ENCODE results near the gene DTNA. TPM values are rescaled to one million over a fixed set of nuclear protein-coding genes. Genes with fewer than 3 reads are reported as not detected.
"Not testable (repeated sequence)": the region's sequence is repeated elsewhere in the genome, so short reads cannot be mapped to it uniquely, and the experiment has no call there.

DTNA gene
- total RNA-seq, 2 donors from 2014 or later = 110 to 115 TPM

DNA sequence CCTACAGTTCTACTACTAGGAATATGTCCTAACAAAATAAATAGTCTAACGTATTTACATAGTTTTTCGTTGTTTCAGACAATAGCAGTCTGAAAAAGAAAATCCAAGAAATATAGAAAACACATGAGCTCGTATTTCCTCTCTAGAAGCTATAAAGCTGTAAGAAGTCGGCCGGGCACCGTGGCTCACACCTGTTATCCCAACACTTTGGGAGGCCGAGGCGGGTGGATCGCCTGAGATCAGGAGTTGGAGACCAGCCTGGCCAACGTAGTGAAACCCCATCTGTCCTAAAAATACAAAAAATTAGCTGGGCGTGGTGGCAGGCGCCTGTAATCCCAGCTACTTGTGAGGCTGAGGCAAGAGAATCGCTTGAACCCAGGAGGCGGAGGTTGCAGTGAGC, 6.0 kb downstream of the DTNA start:
- intact Hi-C loops (cut with DNase I); DNase-seq (ENCODE audit: low spot score): not testable (repeated sequence)

DNA sequence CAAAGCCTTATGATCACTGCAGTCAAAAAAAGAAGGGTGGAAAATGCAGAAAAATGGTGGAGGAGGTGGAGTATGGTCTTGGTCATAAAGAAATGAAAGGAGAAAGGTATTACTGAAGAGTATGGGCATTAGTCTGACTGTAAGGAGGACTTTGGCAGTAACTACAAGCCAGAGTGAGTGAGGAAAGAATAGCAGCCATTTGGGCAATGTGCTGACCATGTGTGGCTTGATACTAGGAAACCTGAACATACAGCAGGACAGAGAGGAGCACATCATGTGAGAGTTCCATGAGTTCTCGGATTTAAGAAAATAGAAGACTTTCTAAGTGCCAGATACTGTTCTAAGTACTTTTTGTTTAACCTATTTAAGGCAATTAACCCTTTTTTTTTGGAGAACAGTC, 8.5 kb downstream of the DTNA start:
- no peak for DNase-seq (ENCODE audit: low spot score)
- intact Hi-C loops (cut with DNase I) = no loop called here

DNA sequence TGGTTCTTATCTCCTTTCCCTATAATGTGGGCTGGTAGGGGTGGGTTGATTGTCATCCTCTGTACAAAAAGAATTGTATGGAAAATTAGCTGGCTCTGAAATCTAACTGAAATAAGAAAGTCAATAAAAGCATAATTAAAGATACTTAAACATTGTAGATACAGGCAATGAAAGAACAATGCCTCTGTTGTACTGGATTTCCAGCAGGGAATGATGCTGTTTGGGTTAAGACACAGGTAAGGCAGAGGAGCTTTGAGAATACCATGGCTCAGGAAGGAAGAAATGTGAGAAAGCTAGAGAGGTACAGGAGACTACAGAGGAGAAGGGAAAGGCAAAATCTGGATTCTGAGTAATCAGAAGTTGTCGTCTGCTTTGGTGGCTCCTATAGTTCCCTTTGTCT, 10.1 kb downstream of the DTNA start:
- DNase-seq (ENCODE audit: low spot score) = no peak
- intact Hi-C loops (cut with DNase I) = no loop called here

DNA sequence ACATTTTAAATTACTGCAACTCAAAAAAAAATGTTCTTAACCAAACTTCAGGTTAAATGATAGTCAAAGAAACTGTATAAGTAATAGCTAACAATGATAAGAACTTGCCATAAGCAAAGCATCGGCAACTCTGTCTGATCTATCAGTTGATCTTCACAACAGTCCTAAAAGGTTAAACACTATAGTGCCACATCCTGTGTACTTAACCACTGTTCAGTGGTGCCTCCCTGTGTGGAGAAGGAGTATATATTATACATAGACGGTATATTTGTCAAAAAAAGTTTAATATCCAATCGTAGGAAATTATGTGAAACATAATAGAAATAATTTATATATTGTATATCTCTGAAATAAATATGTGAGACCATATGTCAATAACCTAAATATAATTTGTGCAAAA, 13.0 kb downstream of the DTNA start:
- intact Hi-C loops (cut with DNase I) = no loop called here

DNA sequence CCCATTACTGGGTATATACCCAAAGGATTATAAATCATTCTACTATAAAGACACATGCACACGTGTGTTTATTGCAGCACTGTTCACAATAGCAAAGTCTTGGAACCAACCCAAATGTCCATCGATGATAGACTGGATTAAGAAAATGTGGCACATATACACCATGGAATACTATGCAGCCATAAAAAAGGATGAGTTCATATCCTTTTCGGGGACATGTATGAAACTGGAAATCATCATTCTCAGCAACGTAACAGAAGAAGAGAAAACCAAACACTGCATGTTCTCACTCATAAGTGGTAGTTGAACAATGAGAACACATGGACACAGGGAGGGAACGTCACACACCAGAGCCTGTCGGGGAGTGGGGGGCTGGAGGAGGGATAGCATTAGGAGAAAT, 15.6 kb downstream of the DTNA start:
- intact Hi-C loops (cut with DNase I); DNase-seq (ENCODE audit: low spot score): not testable (repeated sequence)

More for the DNA sequence above, 13.0 kb downstream of the DTNA start:
- no peak for DNase-seq (ENCODE audit: low spot score)

DNA sequence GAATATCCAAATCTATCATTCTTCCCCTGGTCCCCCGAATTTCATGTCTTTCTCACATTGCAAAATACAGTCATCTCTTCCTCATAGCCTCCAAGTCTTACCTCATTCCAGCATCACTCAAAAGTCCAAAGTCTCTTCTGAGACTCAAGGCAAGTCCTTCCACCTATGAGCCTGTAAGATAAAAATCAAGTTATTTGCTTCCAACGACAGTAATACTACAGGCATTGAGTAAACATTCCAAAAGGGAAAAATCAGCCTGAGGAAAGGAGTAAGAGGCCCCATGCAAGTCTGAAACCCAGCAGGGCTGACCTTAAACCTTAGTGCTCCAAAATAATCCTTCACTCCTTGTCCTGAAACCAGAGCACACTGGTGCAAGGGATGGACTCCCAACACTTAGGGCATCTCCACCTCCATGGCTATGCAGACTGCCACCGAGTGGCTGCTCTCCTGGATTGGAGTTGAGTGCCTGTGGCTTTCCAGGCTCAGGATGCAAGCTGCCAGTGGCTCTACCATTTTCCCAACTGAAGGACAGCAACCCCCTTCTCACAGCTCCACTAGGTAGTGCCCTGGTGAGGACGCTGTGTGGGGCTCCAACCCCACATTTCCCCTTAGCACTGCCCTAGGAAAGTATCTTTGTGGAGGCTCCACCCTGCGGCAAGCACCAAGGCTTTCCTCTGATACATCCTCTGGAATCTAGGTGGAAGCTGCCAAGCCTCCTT, 16.3 kb downstream of the DTNA start:
- intact Hi-C loops (cut with DNase I) = no loop called here

DNA sequence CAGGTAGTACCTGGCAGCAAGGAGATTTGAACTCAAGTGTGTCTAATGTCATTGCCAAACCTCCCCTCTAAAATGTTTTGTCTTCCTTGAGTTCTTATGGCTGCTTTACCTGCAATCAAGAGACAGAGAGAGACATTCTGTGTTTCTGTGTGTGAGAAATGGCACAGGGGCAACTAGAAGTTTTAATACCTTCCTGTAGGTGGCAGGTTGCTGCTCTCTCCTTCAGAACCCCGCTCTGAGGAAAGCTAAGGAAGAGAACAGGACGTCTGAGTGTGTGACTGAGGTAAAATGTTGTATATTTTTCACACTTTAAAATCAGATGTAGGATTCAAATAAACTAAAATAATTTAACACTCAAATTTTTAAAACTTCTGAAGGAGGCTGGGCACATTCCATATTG, 19.2 kb downstream of the DTNA start:
- DNase-seq (ENCODE audit: low spot score) = no peak
- intact Hi-C loops (cut with DNase I) = no loop called here

More for the DNA sequence above, 16.3 kb downstream of the DTNA start:
- DNase-seq (ENCODE audit: low spot score) = peak; percentile 64

DNA sequence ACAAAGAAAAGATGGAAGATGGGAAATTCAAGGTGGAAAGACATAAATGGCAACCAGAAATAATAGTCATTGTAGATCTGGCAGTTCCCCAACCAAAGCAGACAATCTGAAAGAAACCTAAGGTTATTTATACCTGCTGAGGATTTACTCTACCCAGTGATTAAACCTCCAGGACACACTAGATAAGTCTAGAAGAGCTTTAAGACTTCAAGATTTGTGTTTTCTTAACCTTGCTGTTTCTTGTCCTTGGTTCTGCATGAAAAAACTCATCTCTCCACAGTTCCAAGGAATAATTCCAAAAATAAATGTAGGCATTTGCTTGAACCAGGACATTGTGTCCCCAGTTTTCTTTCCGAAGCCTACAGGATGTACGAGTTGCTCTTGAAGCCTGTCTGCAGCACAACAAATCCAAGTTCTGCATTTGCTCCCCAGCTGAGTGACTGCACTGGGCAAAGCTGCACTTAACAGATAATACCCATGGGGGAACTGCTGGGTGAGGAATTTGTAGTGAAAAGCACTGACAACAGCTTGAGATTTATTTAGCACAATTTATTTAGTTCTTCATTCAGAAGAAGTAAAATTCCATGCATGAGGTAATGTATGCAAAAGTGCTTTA, 19.8 kb downstream of the DTNA start:
- intact Hi-C loops (cut with DNase I) = no loop called here
- DNase-seq (ENCODE audit: low spot score) = no peak

DNA sequence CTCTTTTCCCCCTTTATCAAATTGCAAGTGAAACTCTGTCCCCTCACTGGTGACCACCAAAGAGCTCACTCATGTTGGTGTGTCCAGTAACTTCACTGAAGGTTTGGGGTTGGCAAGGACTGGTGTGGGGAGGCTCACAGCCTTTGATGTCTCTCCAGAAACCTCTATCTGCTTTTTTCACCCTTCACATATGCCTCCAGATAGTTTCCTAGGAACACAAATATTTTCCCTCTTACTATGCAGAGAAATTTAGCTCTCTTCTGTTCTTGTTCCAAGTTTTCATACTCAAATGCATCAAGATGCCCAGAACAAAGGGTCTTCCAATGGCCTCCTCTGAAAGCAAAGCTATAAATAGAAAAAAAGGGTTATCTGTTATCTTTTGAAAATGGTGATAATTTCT, 20.7 kb downstream of the DTNA start:
- no peak for DNase-seq (ENCODE audit: low spot score)
- intact Hi-C loops (cut with DNase I) = no loop called here

DNA sequence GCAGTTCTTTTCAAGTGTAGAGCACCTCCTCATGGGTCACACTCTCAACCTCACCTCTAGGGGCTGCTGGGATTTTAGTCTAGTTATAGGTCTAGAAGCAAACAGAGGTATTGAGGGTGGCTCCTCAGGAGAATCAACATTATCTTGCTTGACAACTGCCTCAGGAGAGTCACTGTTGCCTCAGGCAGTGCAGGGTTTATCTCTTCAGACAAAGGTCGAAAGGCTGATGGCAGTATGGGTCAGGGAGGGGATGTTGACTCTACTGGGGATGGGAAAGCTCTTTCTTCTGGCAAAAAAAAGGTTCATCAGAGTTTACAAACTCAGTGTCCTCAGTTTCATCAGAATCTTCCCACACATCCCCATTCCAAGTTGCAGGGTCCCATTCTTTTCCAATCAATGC, 24.0 kb downstream of the DTNA start:
- intact Hi-C loops (cut with DNase I) = no loop called here
- no peak for DNase-seq (ENCODE audit: low spot score)

DNA sequence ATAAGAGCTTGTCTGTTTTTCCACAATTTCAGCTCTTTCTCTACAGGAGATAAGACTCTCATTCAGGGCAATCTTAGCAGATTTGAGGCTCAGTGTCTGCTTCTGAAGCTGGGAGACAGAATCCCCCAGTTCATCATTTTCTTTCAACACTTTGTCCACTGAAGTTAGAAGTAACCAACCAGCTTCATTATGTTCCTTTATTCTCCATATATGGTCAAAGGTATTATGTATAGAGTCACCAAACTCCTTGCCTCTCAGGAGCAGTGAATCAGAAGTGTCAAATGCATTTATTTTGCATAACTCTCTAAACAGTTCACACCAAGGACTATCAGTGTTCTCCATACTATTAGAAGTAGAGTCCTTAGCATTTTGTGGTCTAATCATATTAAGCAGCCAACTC, 24.4 kb downstream of the DTNA start:
- DNase-seq (ENCODE audit: low spot score); intact Hi-C loops (cut with DNase I): not testable (repeated sequence)

DNA sequence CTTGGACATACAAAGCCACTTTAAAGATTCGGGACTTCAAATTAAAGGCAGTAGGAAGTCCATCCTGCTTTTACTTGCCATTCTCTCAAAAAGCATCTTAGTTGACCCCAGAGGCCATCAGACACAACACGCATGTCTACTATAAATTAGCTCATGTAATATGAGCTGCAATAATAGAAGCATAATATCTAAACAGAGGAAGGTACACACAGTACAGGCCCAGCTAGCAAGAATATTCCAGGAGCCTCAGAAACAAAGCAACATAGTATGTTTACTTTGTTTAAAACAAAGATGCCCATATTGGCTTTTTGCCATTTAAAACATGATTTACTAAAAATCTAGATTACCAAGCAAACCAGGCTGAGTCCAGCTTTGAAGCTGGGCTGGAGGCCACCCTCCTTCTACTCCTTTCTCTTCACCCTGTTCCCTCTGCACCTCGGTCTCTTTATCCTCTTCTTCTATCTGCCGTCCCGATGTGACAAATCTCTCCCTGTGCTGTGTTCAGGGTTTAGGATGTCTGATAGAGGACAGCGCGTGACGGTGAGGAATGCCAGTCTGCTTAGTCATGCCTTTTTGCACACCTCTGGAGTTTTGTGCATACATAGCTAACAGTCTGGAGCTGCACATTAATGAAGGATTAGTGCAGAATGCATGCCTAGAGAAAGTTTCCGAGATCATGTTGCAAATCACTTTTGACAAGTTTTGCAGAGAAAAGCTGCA, 28.2 kb downstream of the DTNA start:
- intact Hi-C loops (cut with DNase I) = no loop called here
- no peak for DNase-seq (ENCODE audit: low spot score)

DNA sequence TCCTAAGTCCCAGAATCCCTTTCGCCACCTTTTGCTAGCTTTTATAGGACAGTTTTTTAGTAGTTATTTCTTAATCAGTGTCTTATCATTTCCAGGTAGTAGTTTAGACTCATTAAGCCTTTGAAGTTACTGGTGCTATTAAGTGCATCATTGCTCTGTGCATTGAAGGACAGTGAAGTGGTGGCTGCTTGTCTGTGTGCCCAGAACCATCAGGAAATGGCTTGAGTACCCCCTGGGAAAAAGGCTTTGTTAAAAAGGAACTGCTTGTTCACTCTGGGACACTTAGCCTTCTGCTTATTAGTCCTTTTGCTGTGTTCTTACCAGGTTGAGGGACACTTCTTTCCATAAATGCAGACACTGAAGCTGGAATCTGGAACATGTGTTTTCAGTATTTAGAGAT, 30.0 kb downstream of the DTNA start:
- DNase-seq (ENCODE audit: low spot score) = no peak
- intact Hi-C loops (cut with DNase I) = no loop called here

DNA sequence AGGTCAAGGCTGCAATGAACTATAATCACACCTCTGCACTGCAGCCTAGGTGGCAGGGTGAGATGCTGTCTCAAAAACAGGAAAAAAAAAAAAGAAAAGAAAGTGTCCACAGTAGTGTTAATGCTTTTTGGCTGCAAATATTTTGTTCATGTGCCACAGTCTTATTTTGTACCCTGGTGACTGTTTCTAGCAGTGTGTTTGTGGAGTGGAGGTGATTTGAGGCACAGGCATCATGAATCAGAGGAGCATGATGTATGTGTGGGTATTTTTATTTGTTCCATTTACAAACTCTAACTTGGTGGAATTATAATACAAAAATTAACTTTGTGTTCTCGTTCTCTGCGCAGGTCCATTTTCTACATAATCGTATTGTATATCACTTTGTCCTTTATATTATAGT, 30.6 kb downstream of the DTNA start:
- no peak for DNase-seq (ENCODE audit: low spot score)

DNA sequence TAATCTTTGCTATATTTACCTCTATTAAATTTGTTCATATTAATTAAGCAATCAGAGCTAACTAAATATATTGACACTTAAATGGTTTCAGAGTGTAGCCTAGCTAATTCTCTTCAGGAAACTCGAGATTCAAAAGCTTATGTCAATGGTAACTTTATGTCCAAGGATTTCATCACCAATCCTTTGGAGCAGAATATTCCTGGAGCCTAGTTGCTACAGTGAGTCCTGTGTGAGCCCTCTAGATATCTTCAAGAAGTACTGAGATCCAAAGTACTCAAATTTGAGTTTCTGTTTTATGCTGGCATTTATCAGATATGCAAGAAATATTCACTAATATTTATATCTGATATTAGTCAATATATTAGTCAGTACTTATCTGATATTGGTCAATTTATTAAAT, 31.3 kb downstream of the DTNA start:
- DNase-seq (ENCODE audit: low spot score) = no peak
- intact Hi-C loops (cut with DNase I) = no loop called here

More for the DNA sequence above, 30.6 kb downstream of the DTNA start:
- intact Hi-C loops (cut with DNase I) = no loop called here

DNA sequence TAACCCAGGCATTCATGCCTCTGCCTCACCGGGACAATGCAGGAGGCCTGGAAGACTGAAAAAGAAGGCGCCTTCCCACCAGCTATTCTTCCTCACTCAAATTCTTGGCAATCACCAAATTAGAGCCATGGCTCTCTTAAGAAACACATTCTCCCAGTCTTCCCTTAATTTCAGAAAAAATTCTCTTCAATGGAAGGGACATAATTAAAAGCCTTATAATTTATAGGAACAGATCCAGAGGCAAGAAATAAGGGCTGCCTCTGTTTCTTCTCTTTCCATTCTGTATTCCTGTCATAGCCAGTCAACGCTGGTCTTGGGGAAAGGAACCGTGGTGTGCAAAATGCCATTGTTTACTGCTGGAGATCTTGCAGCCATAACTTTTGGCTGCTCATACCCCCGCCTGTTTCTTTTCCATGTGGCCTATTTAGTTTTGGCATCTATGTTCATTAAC, 32.8 kb downstream of the DTNA start:
- intact Hi-C loops (cut with DNase I) = no loop called here
- no peak for DNase-seq (ENCODE audit: low spot score)

DNA sequence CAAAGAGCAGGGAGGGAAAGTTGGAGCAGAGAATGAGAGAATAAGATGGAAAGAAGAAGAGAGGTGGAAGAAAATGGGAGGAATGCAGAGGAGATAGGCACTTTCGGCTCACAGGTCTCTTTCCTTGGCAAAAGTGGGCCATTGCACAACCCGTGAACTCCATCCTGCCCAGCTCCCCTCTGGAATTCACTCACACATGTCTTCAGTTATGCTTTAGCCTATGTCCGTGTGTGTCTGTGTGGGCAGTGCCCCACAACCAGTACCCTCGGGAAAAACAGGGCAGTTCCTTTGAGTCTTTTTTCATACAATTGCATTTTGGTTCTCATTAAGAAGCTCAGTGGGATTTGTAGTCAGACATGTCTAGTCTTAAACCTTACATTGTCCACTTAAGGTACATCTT, 34.5 kb downstream of the DTNA start:
- DNase-seq (ENCODE audit: low spot score) = no peak
- intact Hi-C loops (cut with DNase I) = no loop called here

DNA sequence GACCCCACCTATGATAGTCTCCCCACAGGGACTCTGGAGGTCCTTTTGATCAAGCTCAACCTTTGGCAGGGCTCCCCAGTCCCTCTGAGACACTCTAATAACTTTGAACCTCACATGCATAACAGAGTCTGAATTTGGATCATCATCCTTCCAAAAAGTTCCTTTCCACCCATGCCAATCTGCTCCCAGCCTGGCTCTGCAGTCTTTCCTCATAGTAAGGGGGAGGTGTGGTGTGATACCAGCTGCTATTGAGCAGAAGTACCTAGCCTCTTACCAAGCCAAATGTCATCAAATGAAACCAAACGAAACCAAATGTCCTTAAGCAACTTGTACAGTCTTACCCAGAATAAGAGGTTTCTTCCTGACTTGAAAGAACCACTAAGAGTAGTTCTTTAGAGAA, 36.5 kb downstream of the DTNA start:
- intact Hi-C loops (cut with DNase I) = no loop called here
- DNase-seq (ENCODE audit: low spot score) = no peak

DNA sequence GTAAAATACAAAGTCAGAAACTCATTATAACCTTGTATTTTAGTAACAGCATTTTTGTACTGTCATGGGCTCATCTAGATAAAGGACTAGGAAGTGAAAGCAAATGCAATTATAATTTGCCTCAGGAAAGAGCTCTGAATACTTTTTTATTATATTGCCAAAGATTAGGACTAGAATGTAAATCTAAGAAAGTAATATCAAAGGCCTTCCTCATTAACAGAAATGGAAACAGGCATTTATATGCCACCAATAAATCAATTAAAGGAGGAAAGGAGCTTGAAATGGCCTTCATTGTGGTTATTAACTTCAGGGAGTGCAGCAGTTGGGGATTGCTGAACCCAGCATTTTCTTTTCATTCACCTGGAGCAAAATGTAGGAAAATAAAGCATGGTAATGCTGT, 39.6 kb downstream of the DTNA start:
- no peak for DNase-seq (ENCODE audit: low spot score)
- intact Hi-C loops (cut with DNase I) = no loop called here

DNA sequence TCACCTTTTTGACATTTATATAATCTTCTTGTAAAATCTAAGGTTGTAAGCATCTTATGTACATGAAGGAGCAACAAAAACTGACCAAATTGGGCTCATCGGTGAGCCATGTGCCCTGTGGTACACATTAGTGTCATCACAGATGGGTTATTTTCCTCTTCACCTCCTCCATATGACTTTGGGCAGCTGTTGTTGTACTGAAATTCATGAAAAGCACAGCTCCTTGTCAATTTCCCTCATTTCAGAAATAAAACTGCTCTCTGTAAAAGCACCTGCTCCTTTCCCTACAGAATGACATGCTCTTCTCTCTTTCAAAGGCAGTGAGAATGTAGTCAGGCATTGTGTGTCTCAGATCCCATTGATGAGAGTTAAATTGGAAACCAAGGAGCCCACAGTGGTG, 42.0 kb downstream of the DTNA start:
- DNase-seq (ENCODE audit: low spot score) = no peak
- intact Hi-C loops (cut with DNase I) = no loop called here

DNA sequence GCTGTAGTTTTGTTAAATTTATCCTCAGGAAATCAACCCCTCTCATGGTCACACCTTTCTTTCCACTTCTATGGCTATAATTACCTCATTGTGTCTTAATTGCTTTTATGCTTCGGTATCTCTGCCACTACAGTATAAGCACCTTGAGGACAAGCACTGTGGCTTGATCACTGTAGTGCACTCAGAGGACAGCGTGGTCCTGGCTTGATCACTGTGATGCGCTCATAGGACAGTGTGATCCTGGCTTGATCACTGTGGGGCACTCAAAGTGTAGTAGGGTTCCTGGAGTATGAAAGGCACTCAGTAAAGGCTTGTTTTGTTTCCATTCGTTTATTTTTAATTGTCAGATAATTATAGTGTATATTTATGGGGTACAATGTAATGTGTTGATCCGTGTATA, 44.2 kb downstream of the DTNA start:
- intact Hi-C loops (cut with DNase I) = no loop called here
- DNase-seq (ENCODE audit: low spot score) = no peak
